BLaER1 (cell line): ENCODE data around the gene NPPB.

Experiments
- H3K27ac ChIP-seq: shearing (Covaris generic); formaldehyde crosslinking; 2 replicates; pipeline ENCODE4 v1.8.1; 2022
- H3K27me3 ChIP-seq: shearing (Covaris generic); formaldehyde crosslinking; 2 replicates; pipeline ENCODE4 v1.8.1; 2022
- H3K36me3 ChIP-seq: shearing (Covaris generic); formaldehyde crosslinking; 2 replicates; pipeline ENCODE4 v1.8.1; 2022
- H3K4me1 ChIP-seq: shearing (Covaris generic); formaldehyde crosslinking; 2 replicates; pipeline ENCODE4 v1.8.1; 2022
- H3K4me2 ChIP-seq: shearing (Covaris generic); formaldehyde crosslinking; 2 replicates; pipeline ENCODE4 v1.8.1; 2022
- H3K4me3 ChIP-seq: shearing (Covaris generic); formaldehyde crosslinking; 2 replicates; pipeline ENCODE4 v1.8.1; 2022
- H3K9ac ChIP-seq: shearing (Covaris generic); formaldehyde crosslinking; 2 replicates; pipeline ENCODE4 v1.8.1; 2022
- H3K9me3 ChIP-seq: shearing (Covaris generic); formaldehyde crosslinking; 2 replicates; pipeline ENCODE4 v1.8.1; 2022
- H4K20me1 ChIP-seq: shearing (Covaris generic); formaldehyde crosslinking; 2 replicates; pipeline ENCODE4 v1.8.1; 2022
- Cebpa-rat ChIP-seq: shearing (Covaris generic); IDR thresholded peaks from 2 replicates; pipeline ENCODE4 v1.8.1; 2022

The NPPB gene

DNA sequence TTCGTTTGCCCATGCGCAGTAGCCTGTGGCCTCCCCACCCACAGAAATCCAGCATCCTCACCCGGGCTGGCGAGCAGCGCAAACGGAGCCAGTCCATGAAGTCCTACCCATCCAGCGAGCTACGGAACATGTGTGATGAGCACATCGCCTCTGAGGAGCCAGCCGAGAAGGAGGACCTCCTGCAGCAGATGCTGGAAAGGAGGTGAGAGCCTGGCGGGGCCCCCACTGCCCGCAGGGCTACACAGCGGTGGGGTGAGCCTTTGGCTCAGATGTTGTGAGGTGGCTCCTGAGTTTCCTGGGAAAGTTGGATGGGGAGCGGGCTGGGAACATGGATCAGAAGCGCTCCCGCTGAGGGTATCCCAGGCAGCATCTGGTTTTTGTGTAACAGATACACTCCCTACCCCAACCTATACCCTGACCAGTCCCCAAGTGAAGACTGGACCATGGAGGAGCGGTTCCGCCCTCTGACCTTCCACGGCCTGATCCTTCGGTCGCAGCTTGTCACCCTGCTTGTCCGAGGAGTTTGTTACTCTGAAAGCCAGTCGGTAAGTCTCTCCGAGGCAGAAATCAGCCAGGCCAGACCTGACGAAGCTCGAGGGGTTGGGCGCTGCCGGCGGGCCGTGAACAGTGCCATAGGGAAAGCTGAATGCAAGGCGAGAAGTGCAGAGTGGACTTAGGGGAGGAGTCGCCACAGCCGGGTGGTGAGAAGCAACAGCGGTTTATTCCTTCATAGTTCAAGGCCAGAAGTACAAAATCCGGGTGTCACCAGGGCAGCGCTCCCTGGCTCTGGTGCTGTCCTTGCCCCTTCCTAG is 21.6 kb downstream of the NPPB start:
- H3K4me3 ChIP-seq = no peak overlapping the region
- peaks cover 15% of the 10 kb centered on the region for H4K20me1 ChIP-seq
- no peaks in the 10 kb centered on the region for H3K27me3 ChIP-seq
- no peak for TF ChIP-seq Cebpa-rat
- no peak overlapping the region for H3K4me2 ChIP-seq
- H3K36me3 ChIP-seq = peaks cover 85% of the 10 kb centered on the region
- H3K4me1 ChIP-seq = peaks cover 28% of the 10 kb centered on the region
- no peak overlapping the region for H3K27ac ChIP-seq
- no peaks in the 10 kb centered on the region for H3K9me3 ChIP-seq
- no peak overlapping the region for H3K9ac ChIP-seq

DNA sequence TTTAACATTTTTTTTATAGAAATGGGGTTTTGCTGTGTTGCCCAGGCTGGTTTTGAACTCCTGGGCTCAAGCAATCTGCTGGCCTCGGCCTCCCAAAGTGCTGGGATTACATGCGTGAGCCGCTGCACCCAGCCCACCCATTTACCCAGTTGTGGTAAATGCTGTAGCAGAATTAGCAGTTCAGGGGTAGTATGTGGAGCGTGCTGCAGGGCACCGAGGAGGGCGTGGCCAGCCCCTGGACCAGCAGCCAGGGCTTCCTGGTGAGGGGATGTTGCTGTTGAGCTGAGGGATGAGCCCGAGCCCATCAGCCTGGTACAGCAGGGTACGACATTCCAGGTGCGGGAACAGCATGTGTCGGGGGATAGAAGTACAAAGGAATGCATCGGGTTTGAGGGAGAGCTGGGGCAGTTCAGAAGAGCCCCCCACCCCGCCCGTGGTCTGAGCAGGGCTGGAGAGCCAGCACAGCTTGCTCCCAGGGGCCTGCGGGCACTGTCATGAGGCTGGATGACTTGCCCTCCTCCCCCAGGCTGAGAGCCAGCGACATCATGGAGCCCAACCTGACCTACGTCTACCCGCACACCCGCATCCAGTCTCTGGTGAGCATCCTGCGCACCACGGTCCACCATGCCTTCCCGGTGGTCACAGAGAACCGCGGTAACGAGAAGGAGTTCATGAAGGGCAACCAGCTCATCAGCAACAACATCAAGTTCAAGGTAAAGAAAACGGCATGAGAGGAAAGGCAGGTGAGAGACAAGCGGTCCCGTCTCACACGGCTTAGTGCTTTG is 23.1 kb downstream of the NPPB start:
- Histone ChIP-seq H3K4me3 (no peak overlapping the region), H3K27me3 (no peaks in the 10 kb centered on the region), H3K4me1 (peaks cover 13% of the 10 kb centered on the region), H3K9me3 (no peaks in the 10 kb centered on the region), H4K20me1 (peaks cover 11% of the 10 kb centered on the region; the same call in 1 of the 2 replicates), H3K9ac (no peak overlapping the region), H3K36me3 (peaks cover 100% of the 10 kb centered on the region), H3K4me2 (no peak overlapping the region), H3K27ac (no peak overlapping the region)
- TF ChIP-seq Cebpa-rat = no peak

DNA sequence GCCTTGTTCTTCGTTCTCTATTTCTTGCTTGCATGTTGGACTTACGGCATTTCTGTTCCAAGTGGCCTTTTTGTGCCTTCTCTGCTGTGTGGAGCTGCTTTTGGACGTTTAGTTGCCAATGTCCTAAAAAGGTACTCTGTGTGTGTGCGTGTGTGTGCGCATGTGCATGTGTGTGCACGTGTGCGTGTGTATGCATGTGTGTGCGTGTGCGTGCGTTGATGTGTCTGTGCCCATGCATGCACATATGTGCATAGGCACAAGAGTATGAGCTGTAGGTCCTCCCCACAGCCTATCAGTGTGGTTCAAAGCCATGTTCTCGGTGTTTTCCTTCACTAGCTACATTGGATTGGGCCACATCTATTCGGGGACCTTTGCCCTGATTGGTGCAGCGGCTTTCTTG is 24.8 kb downstream of the NPPB start:
- TF ChIP-seq Cebpa-rat = no peak
- Histone ChIP-seq H3K27ac (no peak overlapping the region), H3K27me3 (no peaks in the 10 kb centered on the region), H3K4me3 (no peak overlapping the region), H3K9me3 (no peaks in the 10 kb centered on the region), H3K9ac (no peak overlapping the region), H3K36me3 (peaks cover 99% of the 10 kb centered on the region), H3K4me1 (no peaks in the 10 kb centered on the region), H4K20me1 (peaks cover 11% of the 10 kb centered on the region; the same call in 1 of the 2 replicates), H3K4me2 (no peak overlapping the region)

DNA sequence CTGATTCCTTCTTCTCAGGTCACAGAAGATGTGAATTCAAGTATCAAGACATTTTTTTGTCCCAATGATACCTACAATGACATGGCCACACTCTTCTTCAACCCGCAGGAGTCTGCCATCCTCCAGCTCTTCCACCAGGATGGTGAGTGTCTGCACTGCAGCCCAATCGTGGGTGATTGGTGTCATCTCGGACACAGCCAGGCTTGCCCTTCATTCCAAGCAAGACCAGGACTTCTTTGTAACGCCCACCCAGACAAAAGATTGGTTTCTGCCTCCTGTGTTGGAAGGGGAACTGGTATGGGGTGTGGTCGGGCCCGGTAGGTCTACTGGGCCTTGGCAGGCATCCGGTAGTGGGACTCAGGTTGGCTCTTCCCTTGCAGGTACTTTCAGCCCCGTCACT is 25.2 kb downstream of the NPPB start:
- H3K27me3 ChIP-seq = no peaks in the 10 kb centered on the region
- TF ChIP-seq Cebpa-rat = no peak
- peaks cover 11% of the 10 kb centered on the region; the same call in 1 of the 2 replicates for H4K20me1 ChIP-seq
- no peak overlapping the region for H3K9ac ChIP-seq
- peaks cover 99% of the 10 kb centered on the region for H3K36me3 ChIP-seq
- no peak overlapping the region for H3K4me3 ChIP-seq
- H3K4me1 ChIP-seq = no peaks in the 10 kb centered on the region
- no peak overlapping the region for H3K27ac ChIP-seq
- no peaks in the 10 kb centered on the region for H3K9me3 ChIP-seq
- no peak overlapping the region for H3K4me2 ChIP-seq

DNA sequence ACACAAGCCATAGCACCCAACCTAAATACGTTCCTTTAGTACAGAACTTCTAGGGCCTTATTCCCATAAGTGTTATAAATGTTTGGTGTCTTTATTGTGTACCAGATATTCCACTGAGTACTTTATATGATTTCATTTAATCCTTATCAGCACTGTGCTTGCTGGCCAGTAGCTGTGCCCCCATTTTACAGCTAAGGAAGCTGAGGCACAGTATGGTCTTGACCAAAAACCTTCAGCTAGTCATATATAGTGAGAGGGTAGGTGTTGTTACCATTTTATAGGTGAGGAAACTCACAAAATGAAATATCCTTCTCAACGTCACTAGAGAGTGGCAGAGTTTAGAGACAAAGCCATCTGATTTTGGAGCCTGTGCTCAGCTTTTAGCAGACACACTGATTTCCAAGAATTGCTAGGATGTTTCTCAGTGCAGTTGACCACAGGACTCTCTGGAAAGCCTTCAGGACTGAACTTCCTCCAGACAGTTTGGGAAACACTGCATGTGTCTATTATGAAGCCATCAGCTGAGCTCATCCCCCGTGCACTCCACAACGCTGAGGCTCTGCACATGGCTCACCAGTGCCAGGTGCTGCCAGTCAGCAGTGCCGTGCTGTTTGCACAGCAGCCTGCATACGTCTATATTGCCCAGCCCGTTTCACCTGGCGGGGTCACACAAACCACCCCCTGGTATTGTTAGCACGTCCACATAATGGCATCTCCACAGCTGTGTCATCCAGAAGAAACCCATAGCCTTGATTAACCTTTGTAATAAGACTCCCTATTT is 26.6 kb downstream of the NPPB start:
- Histone ChIP-seq H3K9ac (no peak overlapping the region), H4K20me1 (0 out of 2 replicates have a peak, but pooled peaks cover 7% of the 10 kb centered on the region), H3K9me3 (no peaks in the 10 kb centered on the region), H3K27me3 (no peaks in the 10 kb centered on the region), H3K4me2 (no peak overlapping the region), H3K27ac (no peak overlapping the region), H3K4me3 (no peak overlapping the region), H3K36me3 (peaks cover 99% of the 10 kb centered on the region), H3K4me1 (no peaks in the 10 kb centered on the region)
- no peak for TF ChIP-seq Cebpa-rat

DNA sequence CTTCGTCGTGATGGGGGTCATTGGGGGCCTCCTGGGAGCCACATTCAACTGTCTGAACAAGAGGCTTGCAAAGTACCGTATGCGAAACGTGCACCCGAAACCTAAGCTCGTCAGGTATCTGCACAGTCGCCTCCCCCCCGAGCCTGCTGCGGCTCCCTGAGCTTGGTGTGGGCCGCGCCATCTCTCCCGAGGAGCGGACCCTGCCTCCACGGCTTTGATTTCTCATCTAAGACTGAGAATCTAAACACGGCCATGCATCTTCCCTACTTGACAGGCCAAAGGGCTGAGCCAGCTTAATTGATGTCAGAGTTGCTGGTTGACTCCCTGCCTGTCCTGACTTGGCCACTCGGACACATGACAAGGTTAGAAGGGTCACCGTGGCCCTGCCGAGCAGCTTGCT is 30.2 kb downstream of the NPPB start:
- H3K36me3 ChIP-seq = peaks cover 99% of the 10 kb centered on the region
- H3K4me2 ChIP-seq = no peak overlapping the region
- no peaks in the 10 kb centered on the region for H3K4me1 ChIP-seq
- no peak overlapping the region for H3K4me3 ChIP-seq
- no peak overlapping the region for H3K27ac ChIP-seq
- no peak for TF ChIP-seq Cebpa-rat
- H3K27me3 ChIP-seq = no peaks in the 10 kb centered on the region
- no peak overlapping the region for H3K9ac ChIP-seq
- no peaks in the 10 kb centered on the region for H3K9me3 ChIP-seq
- H4K20me1 ChIP-seq = 0 out of 2 replicates have a peak, but pooled peaks cover 7% of the 10 kb centered on the region

DNA sequence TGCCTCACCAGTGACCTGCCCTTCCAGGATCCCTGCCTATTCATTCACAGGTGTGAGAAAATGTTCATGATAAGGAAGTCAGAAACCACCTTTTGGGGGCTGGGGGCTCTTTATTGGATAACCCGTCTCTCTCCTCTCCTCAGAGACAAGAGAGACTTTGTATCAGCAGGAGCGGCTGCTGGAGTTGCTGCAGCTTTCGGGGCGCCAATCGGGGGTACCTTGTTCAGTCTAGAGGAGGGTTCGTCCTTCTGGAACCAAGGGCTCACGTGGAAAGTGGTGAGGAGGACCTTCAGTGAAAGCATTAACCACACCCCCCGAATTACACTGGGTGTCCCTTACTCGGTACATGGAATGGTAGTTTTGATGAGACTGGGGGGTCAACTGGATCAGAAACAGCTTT is 31.8 kb downstream of the NPPB start:
- Histone ChIP-seq H3K27ac (no peak overlapping the region), H3K36me3 (peaks cover 98% of the 10 kb centered on the region)

DNA sequence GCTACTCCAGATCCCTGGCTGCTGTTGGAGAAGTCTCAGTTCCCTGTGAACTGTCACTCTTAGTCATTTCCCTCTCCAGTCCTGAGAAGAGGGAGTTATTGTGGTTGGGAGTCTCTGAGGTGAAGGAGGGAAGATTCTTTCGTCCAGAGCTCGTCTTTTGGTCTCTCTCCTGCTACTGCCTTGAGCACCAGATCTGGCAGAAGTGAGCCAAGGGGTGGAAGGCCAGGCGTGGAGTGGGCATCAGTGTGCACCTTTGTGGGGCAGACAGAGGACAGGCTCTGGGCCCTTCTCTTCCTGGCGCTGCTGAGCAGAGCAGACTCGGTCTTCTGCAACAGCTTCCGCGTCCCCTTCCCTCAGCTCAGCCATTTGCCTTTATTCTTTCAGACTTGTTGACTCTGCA is 33.6 kb downstream of the NPPB start:
- Histone ChIP-seq H4K20me1 (0 out of 2 replicates have a peak, but pooled peaks cover 7% of the 10 kb centered on the region), H3K27me3 (no peaks in the 10 kb centered on the region), H3K4me3 (no peak overlapping the region), H3K4me1 (peaks cover 19% of the 10 kb centered on the region), H3K36me3 (peaks cover 93% of the 10 kb centered on the region), H3K27ac (no peak overlapping the region), H3K4me2 (no peak overlapping the region), H3K9ac (no peak overlapping the region), H3K9me3 (no peaks in the 10 kb centered on the region)
- no peak for TF ChIP-seq Cebpa-rat

More for the DNA sequence above, 31.8 kb downstream of the NPPB start:
- H3K9me3 ChIP-seq = no peaks in the 10 kb centered on the region
- H4K20me1 ChIP-seq = 0 out of 2 replicates have a peak, but pooled peaks cover 7% of the 10 kb centered on the region
- no peak for TF ChIP-seq Cebpa-rat
- peaks cover 5% of the 10 kb centered on the region for H3K4me1 ChIP-seq
- no peak overlapping the region for H3K4me3 ChIP-seq
- H3K27me3 ChIP-seq = no peaks in the 10 kb centered on the region
- no peak overlapping the region for H3K9ac ChIP-seq
- H3K4me2 ChIP-seq = no peak overlapping the region

DNA sequence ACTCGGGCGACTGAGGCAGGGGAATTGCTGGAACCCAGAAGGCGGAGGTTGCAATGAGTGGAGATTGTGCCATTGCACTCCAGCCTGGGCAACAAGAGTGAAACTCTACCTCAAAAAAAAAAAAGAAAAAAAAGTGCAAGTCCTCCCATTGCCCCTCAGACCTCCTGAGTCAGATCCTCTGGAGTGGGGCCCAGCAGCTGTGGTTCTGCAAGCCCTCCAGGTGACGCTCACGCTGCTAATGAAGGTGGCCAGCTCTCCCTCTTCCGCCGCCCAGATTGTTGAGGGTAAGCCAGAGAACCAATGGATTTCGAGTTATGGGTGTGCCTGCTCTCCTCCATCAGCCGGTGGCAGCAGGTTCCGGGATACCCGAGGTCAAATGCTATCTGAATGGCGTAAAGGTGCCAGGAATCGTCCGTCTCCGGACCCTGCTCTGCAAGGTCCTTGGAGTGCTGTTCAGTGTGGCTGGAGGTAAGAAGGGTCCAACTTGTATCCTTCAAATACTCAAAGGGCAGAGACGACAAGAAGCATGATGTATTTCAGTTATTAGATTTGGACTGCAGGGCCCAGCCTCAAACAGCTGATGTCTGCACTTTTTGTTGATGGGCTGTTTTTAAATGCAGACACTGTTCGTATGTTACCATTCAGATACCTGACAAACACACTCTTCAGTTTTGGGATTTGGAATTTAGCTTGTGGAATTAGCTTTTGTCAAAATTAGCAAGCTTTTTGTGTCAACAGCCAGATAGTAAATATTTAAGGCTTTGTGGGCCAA is 35.2 kb downstream of the NPPB start:
- H3K27me3 ChIP-seq = no peaks in the 10 kb centered on the region
- H3K36me3 ChIP-seq = peaks cover 93% of the 10 kb centered on the region
- TF ChIP-seq Cebpa-rat = no peak
- H3K4me3 ChIP-seq = no peak overlapping the region
- no peak overlapping the region for H3K27ac ChIP-seq
- H4K20me1 ChIP-seq = 0 out of 2 replicates have a peak, but pooled peaks cover 7% of the 10 kb centered on the region
- H3K9me3 ChIP-seq = no peaks in the 10 kb centered on the region
- peaks cover 19% of the 10 kb centered on the region for H3K4me1 ChIP-seq
- H3K9ac ChIP-seq = no peak overlapping the region
- H3K4me2 ChIP-seq = no peak overlapping the region
